GM19468 (cell line): Measurements from ENCODE around the gene NDC1.

Experiments
- ATAC-seq: cut with Tn5 transposase; IDR thresholded peaks from one replicate; pipeline ENCODE4 v1.9.1; 2021; ENCODE audit warnings: mild to moderate bottlenecking, moderate library complexity, moderate number of reproducible peaks; ENCODE audit not compliant: unreplicated experiment; ENCODE audit errors: extremely low read depth

The NDC1 gene

GRCh38 chr1:53716150-53716549 is 121.9 kb downstream of the NDC1 start:
- ATAC-seq, result no peak

DNA sequence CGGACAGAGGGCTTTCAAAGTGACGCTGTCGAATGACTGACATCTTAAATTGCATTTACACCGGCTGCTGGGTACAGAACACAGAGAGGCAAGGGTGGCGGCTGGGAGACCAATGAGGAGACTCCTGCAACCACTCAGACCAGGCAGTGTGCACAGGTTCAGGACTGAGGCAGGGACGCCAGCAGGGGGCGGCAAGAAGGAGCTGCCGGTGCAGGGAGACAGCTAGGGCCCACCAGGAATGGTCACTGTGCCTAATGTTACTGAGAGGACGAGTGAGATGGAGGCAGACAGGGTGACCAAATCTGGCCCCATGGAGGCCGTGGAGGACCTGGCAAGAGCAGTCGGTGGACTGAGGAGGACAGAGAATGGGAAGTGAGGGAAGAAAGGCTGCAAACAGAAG is 122.6 kb downstream of the NDC1 start:
- no peak for ATAC-seq
